Activated CD4-positive, alpha-beta T cell treated with anti-CD3 and anti-CD28 coated beads, Interleukin-2, amount 50 U/mL, for 4 hours (primary cell): ENCODE data around the gene AZU1.

Experiments
- DNase-seq, 2 experiments: peaks; one replicate each; pipeline ENCODE4 v3.0.0-alpha.2; 2020

AZU1 gene

GRCh38 chr19:797528-798414, 29.9 kb upstream of the AZU1 start:
- peak; percentile 69 to 74 for DNase-seq

GRCh38 chr19:798415-799075, 29.1 kb upstream of the AZU1 start:
- no peak for DNase-seq

GRCh38 chr19:799076-799881, 28.4 kb upstream of the AZU1 start:
- DNase-seq, result no peak

- DNase-seq, result no peak
Observed at GRCh38 chr19:800360-801029, 27.1 kb upstream of the AZU1 start.

- no peak for DNase-seq
Observed at GRCh38 chr19:801030-801860, 26.4 kb upstream of the AZU1 start.

- no peak for DNase-seq
Observed at GRCh38 chr19:801861-802497, 25.7 kb upstream of the AZU1 start.

GRCh38 chr19:802498-803098, 25.0 kb upstream of the AZU1 start:
- DNase-seq, result no peak

GRCh38 chr19:803099-803561, 24.5 kb upstream of the AZU1 start:
- DNase-seq, result no peak

GRCh38 chr19:803686-804418, 23.8 kb upstream of the AZU1 start:
- no peak for DNase-seq

GRCh38 chr19:804419-805165, 23.0 kb upstream of the AZU1 start:
- no peak for DNase-seq

- DNase-seq, result no peak
Observed at GRCh38 chr19:805166-805551, 22.5 kb upstream of the AZU1 start.

GRCh38 chr19:805600-806550, 21.8 kb upstream of the AZU1 start:
- DNase-seq, result no peak

- no peak for DNase-seq
Observed at GRCh38 chr19:806815-807421, 20.7 kb upstream of the AZU1 start.

GRCh38 chr19:807627-808422, 19.8 kb upstream of the AZU1 start:
- no peak for DNase-seq

GRCh38 chr19:808423-808775, 19.2 kb upstream of the AZU1 start:
- no peak for DNase-seq

- DNase-seq, result no peak
Observed at GRCh38 chr19:810077-810855, 17.4 kb upstream of the AZU1 start.
